Glutamatergic neuron (in vitro differentiated cells): Measurements from ENCODE around the gene NFAT5. TPM values are rescaled to one million over a fixed set of nuclear protein-coding genes. Genes with fewer than 3 reads are reported as not detected.

Experiments used
- DNase-seq: peaks from one replicate; pipeline ENCODE4 v3.0.0; 2022
- H3K27ac Mint-ChIP-seq: one replicate; pipeline ENCODE4 v1.8.0; 2020; ENCODE audit warnings: mild to moderate bottlenecking, mixed read lengths, inconsistent platforms; ENCODE audit not compliant: unreplicated experiment
- H3K27me3 Mint-ChIP-seq: one replicate; pipeline ENCODE4 v1.8.0; 2020; ENCODE audit warnings: mild to moderate bottlenecking, moderate library complexity, mixed read lengths, inconsistent platforms; ENCODE audit not compliant: unreplicated experiment
- H3K36me3 Mint-ChIP-seq: one replicate; pipeline ENCODE4 v1.8.0; 2020; ENCODE audit warnings: mild to moderate bottlenecking, mixed read lengths, inconsistent platforms; ENCODE audit not compliant: unreplicated experiment
- H3K4me1 Mint-ChIP-seq: one replicate; pipeline ENCODE4 v1.8.0; 2020; ENCODE audit warnings: mild to moderate bottlenecking, low read depth, mixed read lengths, inconsistent platforms; ENCODE audit not compliant: unreplicated experiment
- H3K4me3 Mint-ChIP-seq: one replicate; pipeline ENCODE4 v1.8.0; 2020; ENCODE audit warnings: mild to moderate bottlenecking, mixed read lengths, inconsistent platforms; ENCODE audit not compliant: unreplicated experiment
- H3K9me3 Mint-ChIP-seq: one replicate; pipeline ENCODE4 v1.8.0; 2020; ENCODE audit warnings: mild to moderate bottlenecking, moderate library complexity, mixed read lengths, inconsistent platforms; ENCODE audit not compliant: unreplicated experiment
- CTCF ChIP-seq: fragments of 200-600 bp; sonication (generic); IDR thresholded peaks from one replicate; pipeline ENCODE4 v1.5.0; 2021; ENCODE audit not compliant: partially characterized antibody, unreplicated experiment
- total RNA-seq: library from RNA; stranded (reverse); fragmentation: NEBNext Ultra II Directional; extraction: Animal tissue kit (Norgen Biotek cat#: 25700); gene quantifications from one replicate; pipeline ENCODE4 v1.2.1, GENCODE V29; 2021; ENCODE audit not compliant: unreplicated experiment

The NFAT5 gene
- total RNA-seq, 1 donor from 2014 or later, result 26.3 TPM

GRCh38 chr16:69610356-69610755, 44.6 kb downstream of the NFAT5 start:
- H3K27me3 Mint-ChIP-seq, result no peaks in the 10 kb centered on the region
- no peak for DNase-seq
- no peak for TF ChIP-seq CTCF
- H3K4me3 Mint-ChIP-seq, result no peak overlapping the region
- no peak overlapping the region for H3K27ac Mint-ChIP-seq
- H3K4me1 Mint-ChIP-seq, result no peaks in the 10 kb centered on the region
- H3K36me3 Mint-ChIP-seq, result no peaks in the 10 kb centered on the region
- peaks cover 3% of the 10 kb centered on the region for H3K9me3 Mint-ChIP-seq

GRCh38 chr16:69611103-69611640, 45.4 kb downstream of the NFAT5 start:
- Mint-ChIP-seq H3K4me1 (no peaks in the 10 kb centered on the region), H3K4me3 (no peak overlapping the region), H3K27ac (no peak overlapping the region), H3K36me3 (no peaks in the 10 kb centered on the region), H3K9me3 (peaks cover 1% of the 10 kb centered on the region), H3K27me3 (no peaks in the 10 kb centered on the region)
- no peak for TF ChIP-seq CTCF
- no peak for DNase-seq

- Mint-ChIP-seq H3K9me3 (peaks cover 1% of the 10 kb centered on the region), H3K36me3 (no peaks in the 10 kb centered on the region), H3K27ac (no peak overlapping the region), H3K27me3 (no peaks in the 10 kb centered on the region), H3K4me3 (no peak overlapping the region), H3K4me1 (no peaks in the 10 kb centered on the region)
- DNase-seq, result no peak
- no peak for TF ChIP-seq CTCF
These were observed 47.8 kb downstream of the NFAT5 start for GRCh38 chr16:69613378-69614154.

- Mint-ChIP-seq H3K4me1 (no peaks in the 10 kb centered on the region), H3K9me3 (peaks cover 1% of the 10 kb centered on the region), H3K4me3 (no peak overlapping the region), H3K27ac (no peak overlapping the region), H3K36me3 (no peaks in the 10 kb centered on the region), H3K27me3 (no peaks in the 10 kb centered on the region)
- TF ChIP-seq CTCF, result no peak
- DNase-seq, result no peak
These were observed 49.8 kb downstream of the NFAT5 start for GRCh38 chr16:69615528-69615927.

GRCh38 chr16:69616082-69616481, 50.3 kb downstream of the NFAT5 start:
- H3K4me1 Mint-ChIP-seq, result no peaks in the 10 kb centered on the region
- H3K27ac Mint-ChIP-seq, result no peak overlapping the region
- no peak overlapping the region for H3K4me3 Mint-ChIP-seq
- no peak for DNase-seq
- H3K36me3 Mint-ChIP-seq, result no peaks in the 10 kb centered on the region
- TF ChIP-seq CTCF, result no peak
- peaks cover 1% of the 10 kb centered on the region for H3K9me3 Mint-ChIP-seq
- no peaks in the 10 kb centered on the region for H3K27me3 Mint-ChIP-seq
